GM21825 (cell line): ENCODE measurements around the gene EBP.
A peak's percentile ranks its signal among the peaks of the same experiment; 100 is the strongest.
"Not testable (repeated sequence)": the region's sequence is repeated elsewhere in the genome, so short reads cannot be mapped to it uniquely, and the experiment has no call there.

Source experiments
- ATAC-seq: cut with Tn5 transposase; IDR thresholded peaks from one replicate; pipeline ENCODE4 v1.9.1; 2021; ENCODE audit warnings: mild to moderate bottlenecking, moderate library complexity; ENCODE audit not compliant: unreplicated experiment

EBP gene

GRCh38 chrX:48492293-48492910, 29.2 kb upstream of the EBP start:
- no peak for ATAC-seq

GRCh38 chrX:48493890-48494364, 27.7 kb upstream of the EBP start:
- no peak for ATAC-seq

- no peak for ATAC-seq
These were observed 24.9 kb upstream of the EBP start for GRCh38 chrX:48496660-48497059.

DNA sequence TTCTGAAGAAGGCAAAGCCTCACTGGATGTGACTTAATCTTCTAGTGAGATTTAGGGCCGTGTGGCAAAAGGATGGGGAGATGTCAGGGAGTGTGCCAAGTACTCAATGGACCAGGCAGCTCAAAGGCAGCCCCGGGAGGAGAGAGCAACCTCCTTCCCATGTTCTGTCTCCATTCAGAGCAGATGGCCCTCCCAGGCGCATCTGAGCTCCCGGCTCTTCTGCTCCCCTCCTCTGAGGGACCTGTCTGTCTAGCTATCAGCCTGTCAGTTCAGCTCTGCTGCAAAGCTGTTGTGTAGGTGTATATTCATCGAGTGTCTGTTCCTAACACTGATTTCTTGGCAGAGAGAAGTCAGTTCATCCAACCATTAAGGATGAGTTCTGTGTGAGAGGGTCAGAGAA, 23.7 kb upstream of the EBP start:
- ATAC-seq = no peak

GRCh38 chrX:48498374-48498809, 23.2 kb upstream of the EBP start:
- no peak for ATAC-seq

DNA sequence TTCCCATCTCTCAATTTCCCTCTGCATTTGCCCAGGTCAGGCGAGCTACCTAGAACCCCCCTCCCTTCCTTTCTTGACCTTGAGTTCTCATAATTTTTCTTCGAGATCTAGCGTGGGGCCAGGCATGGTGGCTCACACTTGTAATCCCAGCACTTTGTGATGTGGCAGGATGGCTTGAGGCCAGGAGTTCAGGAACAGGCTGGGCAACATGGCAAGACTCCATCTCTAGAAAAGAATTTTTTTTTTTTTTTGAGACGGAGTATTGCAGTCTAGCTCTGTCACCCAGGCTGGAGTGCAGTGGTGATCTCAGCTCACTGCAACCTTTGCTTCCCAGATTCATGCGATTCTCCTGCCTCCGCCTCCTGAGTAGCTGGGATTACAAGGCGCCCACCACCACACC, 17.3 kb upstream of the EBP start:
- ATAC-seq = no peak

GRCh38 chrX:48505481-48505880, 16.1 kb upstream of the EBP start:
- no peak for ATAC-seq

DNA sequence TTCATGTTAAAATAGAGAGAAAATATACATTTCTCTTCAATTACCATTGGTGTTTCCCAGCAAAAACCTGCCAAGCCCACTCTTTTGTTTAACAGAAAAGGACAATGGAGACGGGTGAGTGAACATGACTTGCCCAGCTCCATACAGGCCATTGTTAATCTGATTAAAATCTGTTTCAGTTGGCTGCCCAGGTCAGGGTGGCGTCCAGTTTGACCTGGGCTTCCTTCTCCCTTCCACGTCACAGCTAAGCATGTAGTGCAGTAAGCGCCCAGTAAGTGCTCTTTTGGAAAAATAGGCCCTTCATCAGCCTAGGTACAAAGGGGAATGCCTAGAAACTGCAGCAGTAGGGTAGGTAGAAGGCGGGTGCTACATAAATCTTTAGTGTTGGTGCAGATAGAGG, 14.4 kb upstream of the EBP start:
- no peak for ATAC-seq

GRCh38 chrX:48508400-48509244, 13.0 kb upstream of the EBP start, which contains the start of gene PORCN:
Gene PORCN, plus strand, starts transcription at chrX:48508992. Its CDS starts 829 bp downstream, at chrX:48509821.
- ATAC-seq = peak; percentile 57

DNA sequence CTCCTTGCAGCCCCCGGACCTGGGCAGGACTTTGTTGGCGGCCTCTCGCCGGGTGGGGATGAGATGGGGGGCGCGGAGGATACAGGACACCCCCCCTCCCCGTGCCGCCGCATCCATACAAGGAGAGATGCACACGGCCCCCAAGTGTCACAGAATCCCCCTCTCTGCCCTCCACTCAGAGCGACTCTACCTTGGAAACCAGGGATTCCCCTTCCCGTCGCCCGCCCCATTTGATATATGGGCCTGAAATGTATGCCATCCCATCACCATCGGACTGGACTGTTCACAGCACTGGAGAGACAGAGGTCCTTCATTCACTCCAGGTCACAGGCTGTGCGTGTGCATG, 12.4 kb upstream of the EBP start:
- peak; percentile 16 for ATAC-seq

DNA sequence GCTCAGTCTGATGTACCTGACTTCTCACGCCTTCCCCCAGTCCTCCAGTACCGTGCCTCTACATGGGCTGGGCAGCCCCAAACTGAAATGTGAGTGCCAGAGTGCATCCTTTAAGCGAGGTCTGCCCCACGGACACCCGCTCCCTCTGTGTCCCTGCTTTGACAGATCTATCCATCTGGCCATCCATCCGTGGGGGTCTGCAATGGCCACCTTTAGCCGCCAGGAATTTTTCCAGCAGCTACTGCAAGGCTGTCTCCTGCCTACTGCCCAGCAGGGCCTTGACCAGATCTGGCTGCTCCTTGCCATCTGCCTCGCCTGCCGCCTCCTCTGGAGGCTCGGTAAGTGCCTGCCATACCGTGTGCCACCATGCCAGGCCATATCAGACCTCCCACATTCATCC, 12.0 kb upstream of the EBP start:
- ATAC-seq = peak; percentile 7

- no peak for ATAC-seq
These were observed 10.0 kb upstream of the EBP start for GRCh38 chrX:48511560-48511959.

DNA sequence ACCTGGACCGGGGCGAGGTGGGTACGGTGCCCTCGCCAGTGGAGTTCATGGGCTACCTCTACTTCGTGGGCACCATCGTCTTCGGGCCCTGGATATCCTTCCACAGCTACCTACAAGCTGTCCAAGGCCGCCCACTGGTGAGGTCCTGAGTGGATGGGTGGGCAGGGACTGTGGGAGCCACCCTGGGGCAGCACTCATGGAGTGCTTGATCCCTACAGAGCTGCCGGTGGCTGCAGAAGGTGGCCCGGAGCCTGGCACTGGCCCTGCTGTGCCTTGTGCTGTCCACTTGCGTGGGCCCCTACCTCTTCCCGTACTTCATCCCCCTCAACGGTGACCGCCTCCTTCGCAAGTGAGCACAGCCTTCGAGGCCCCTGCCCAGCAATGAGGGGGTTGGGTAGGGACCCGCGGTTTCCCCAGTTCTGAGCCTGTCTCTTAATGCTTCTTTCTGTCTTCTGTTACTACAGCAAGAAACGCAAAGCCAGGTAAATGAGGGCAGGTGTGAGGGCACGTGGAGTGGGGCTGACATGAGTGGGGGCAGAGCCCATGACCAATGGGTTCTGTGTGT, 9.2 kb upstream of the EBP start:
- ATAC-seq = no peak

GRCh38 chrX:48513670-48514069, 7.9 kb upstream of the EBP start:
- ATAC-seq = no peak

DNA sequence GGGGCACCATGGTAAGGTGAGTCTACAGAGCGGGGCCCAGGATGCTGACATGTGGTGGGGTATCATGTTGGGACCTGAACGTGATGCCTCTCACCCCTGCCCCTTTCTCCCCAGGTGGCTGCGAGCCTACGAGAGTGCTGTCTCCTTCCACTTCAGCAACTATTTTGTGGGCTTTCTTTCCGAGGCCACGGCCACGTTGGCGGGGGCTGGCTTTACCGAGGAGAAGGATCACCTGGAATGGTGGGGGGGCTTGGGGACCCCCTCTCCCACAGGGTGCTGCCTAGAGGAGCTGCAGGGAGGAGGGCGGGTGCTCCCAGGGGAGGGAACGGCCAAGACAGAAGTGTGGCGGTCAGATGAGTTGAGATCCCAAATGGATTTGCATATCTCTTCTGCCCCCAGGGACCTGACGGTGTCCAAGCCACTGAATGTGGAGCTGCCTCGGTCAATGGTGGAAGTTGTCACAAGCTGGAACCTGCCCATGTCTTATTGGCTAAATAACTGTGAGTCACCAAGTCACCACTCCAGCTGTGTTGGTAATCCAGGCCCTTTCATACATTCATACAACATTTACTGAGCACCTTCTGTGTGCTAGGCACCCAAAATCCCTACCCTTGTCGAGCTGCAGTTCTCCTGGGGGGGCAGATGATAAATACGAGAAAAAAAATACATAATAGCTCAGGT, 7.3 kb upstream of the EBP start:
- ATAC-seq = no peak

DNA sequence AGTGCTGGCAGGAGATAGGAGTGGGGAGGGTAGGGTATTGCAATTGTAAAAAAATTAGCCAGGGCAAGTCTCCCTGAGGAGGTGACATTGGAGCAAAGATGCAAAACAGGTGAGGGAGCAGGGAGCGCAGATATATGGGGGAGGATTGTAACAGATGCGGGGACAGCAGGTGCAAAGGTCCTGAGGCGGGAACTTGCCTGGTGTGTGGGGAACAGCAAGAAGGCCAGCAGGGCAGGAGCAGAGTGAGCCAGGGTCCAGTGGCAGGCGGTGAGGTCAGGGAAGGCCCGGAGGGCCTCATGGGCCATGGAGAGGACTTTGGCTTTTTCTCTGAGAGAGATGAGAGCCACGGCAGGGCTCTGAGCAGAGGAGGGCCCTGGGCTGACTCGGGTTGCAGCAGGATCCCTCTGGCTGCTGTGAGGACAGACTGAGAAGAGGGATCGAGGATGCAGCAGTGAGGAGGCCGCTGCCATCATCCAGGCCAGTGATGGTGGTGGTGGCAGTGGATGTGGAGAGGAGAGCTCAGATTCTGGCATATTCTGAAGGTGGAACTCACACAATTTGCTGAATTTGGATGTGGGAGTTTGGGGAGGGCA, 6.6 kb upstream of the EBP start:
- no peak for ATAC-seq

DNA sequence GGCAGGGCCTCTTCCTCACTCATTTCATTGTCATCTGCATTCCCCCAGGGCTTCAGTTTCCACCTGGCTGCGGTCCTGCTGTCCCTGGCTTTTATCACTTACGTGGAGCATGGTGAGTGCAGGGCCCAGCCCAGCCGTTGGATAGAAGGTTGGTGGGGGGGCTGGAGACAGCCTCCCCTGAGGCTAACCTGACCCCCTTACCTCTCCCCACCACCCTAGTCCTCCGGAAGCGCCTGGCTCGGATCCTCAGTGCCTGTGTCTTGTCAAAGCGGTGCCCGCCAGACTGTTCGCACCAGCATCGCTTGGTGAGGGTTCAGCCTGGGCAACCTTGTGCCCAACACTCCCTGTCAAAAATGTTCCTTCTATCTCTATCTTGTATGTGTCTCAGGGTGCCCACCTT, 5.8 kb upstream of the EBP start:
- ATAC-seq = no peak

DNA sequence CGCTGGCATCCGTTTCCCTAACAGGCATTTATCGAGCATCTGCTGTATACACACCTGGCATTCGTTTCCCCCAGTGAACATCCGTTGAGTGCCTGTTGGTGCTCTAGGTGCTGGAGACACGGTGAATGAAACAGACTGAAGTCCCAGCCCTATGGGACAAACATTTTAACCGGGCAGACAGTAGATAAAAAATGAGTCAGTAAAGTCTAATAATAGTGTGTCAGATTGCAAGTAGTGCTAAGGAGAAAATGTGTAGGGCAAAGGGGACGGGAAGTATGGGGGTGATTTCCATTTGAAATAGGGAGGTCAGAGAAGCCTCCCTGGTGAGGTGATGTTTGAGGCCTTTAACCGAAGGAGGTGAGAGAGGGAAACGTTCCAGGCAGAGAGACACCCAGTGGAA, 5.3 kb upstream of the EBP start:
- ATAC-seq = no peak

DNA sequence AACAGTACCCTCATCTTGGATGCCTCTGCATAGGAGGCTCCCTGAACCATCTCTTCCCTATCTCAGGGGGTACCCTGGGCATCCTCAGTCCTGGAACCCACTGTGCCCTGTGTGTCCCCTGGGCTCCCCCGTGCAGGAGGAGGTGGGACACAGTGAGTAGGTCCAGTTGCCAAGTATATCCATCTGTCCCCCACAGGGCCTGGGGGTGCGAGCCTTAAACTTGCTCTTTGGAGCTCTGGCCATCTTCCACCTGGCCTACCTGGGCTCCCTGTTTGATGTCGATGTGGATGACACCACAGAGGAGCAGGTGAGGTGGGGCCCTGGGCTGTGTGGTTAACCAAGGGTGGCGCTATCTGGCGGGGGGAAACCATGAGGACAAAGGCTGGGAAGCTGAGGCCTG, 4.6 kb upstream of the EBP start:
- no peak for ATAC-seq

GRCh38 chrX:48519481-48519880, 2.1 kb upstream of the EBP start:
- not testable (repeated sequence) for ATAC-seq

- no peak for ATAC-seq
These were observed 1.2 kb upstream of the EBP start for GRCh38 chrX:48520455-48520854.
